CD4-positive, alpha-beta T cell treated with Interleukin-17A for 4 hours (primary cell): ENCODE measurements around the gene DDB1.
A peak's percentile ranks its signal among the peaks of the same experiment; 100 is the strongest.

Experiments used
- DNase-seq: peaks from one replicate; pipeline ENCODE4 v3.0.0-alpha.2; 2020; ENCODE audit warnings: mixed read lengths

Gene DDB1

DNA sequence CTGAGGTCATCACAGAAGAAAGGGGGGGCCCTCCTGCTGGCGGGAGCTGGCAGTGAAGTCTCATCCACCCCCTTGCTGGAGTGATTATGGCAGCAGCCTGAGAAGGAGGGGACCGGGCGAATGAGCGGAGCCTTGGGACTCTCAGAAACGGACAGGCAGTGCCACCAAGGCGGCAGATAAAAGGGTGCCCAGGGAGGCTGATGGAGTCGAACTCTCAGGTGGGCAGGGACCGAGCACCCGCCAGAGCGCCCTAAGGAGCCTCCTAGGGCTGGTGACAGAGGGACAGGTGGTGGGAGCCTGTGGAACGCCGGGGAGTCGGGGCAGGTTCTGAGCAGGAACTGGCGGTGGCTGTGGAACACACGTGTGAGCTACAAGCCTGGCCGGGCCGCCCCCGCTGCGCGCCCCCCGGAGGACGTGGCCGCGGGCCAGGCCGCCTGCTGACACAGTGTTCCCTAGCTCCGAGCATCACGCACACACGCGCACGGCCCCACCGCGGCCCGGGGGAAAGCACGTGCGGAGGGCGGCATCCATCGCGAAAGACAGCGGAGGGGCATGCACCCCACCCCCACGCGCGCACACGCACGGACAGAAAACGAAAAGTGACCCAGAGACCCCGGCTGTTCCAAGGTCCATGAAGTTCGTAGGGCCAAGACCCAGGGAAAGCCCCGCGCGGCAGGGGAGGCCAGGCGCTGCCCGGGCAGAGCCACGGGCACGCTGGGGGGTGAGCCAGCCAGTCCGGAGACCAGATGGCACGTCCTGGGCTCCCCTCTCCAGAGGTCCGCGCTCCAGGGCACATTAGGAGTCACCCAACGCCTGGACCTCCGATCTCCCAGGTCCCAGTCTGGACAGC, 38.8 kb downstream of the DDB1 start:
- peak; percentile 7 for DNase-seq

DNA sequence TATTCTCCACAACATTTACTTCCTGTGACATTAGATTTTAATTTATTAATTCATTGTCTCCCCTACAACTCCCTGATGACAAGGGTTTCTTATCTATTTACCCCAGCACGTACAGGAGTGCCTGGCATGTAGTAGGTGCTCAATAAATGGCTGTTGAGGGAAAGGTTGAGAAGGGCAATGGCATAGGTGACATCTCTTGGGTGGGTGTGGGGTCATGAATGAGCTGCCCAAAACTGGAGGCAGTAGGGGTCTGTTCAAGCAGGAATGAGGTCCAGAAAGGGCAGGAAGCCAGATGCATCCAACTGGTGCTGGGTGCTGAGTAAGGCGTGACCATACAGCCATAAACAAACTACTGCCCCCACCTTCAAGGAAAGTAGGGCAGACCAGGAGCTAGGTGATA, 40.5 kb downstream of the DDB1 start:
- DNase-seq = no peak

DNA sequence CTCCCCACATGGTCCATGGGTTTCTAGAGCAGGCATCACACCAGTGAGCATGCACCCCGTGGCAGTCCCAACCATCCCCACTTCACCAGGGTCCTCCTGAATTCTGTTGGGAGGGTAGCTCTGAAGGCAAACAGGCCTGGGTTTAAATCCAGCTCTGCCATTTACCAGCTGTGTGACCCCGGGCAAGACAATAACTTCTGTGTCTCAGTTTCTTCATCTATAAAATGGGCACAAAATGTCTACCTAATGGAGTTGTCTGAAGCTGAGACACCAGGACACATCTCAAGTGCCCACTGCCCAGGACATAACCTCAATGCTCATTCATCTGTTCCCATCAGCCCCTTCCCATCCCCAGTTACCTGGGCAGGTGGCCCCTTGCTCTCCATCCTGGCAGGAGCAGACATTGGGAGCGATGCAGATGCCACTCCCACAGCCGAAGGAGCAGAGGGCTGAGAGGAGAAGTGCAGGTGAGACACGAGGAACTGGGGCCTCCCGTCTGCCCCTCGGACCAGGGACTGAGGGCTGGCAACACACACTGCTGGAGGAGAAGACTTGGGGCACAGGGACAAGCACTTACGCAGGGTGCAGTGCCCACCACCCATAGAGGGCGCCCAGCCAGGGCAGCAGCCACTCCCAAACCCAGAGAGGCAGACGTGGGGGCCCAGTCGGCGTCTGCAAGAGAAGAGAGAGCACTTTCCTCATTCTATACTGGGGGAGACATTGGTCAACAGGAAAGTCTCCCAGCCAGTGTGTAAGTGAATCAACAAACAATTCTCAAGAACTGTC, 41.8 kb downstream of the DDB1 start:
- no peak for DNase-seq

DNA sequence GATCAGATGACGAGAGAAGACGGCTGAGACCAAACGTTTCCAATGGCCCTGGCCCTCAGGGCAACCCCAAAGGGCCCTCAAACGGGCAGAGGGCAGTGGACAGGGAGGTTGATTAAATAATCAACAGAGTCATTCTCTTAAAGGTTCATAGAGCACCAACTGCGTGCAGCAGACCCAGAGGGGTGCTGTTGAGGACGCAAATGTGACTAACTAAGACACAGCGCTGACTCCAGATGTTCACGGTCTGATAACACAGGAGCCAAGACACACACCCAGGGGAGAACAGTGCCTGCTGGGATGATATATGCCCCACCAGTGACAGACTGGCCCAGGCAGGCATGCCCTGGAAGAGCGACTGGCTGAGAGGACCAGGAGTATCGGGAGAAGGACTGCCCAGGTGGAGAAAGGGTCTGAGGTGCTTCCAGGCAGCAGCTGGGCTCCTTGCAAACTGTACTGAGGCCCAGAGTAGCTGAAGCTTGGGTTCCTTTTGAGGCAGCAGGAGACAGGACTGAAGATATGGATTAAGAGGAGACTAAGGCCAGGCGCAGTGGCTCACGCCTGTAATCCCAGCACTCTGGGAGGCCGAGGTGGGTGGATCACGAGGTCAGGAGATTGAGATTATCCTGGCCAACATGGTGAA, 45.4 kb downstream of the DDB1 start:
- DNase-seq = no peak

DNA sequence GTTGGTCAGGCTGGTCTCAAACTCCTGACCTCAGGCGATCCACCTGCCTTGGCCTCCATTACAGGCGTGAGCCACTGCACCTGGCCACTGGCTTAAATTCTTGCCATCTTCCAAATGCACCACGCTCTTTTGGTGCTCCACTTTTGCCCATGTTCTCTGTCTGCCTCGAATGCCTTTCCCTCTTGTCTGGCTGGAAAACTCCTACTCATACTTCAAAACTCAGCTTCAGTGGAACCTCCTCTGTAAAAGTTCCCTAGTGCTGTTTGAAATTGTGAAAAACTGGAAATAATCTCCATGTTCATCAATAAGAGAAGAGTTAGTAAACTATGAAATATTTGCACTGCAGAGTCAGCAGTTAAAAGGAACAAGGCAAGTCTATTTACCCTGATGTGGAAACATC, 49.3 kb downstream of the DDB1 start:
- no peak for DNase-seq

DNA sequence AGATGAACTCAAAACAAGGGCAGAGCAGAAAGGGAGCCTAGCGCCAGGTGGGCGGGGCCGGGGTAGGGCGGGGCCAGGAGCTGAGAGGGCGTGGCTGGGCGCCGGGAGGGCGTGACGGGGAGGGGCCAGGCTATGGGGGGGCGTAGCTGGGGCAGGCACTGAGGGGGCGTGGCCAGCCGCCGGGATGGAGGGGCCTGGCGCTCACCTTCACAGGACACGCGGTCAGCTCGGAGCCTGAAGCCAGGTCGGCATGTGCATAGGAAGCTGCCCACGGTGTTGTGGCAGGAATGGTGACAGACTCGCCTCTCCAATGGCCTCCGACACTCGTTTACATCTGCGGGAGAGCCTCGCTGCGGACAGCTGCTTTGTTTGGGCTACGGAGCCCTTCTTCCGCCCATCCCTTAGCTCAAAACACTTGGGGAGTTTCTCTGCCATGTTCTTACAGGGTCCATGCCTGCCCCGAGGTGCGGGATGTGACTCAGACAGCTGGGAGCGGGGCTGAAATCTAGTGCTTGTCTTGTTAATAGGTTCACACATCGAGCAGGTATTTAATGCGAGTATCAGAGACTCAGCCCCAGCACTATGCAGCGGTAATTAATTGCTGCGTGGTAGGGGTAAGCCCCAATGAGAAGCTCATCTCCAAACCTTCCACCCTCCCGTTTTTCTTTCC, 51.2 kb downstream of the DDB1 start:
- no peak for DNase-seq

DNA sequence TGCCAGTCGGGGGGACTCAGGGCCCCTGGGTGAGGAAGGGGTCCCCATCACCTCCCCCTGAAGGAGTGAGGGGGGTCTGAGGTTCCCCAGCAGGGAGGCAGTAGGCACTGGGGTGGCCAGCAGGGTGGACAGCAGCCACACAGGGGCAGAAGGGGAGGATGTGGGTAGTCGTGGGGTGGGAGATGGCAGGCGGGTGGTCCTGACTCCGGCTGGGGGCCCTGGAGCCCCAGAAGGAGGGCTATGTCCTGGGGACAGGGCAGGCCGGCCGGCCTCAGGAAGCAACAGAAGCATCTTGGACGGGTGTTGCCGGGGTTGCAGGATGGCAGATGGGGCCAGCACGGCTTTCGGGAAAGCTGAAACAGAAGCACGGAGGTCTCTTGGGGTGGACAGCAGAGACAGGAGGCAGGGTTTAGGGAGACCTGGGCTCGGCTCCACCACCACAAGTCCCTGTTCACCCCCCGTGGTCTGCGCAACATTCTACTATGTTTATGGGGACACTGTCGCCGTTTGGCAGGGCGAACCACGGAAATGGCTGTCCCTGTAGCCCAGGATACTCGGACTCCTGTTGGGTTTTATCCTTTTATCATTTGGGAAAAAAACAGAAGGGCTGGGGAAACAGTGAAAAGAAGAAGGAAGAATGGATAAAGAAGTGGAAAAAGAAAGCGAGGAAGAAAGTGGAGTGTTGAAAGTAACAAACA, 51.9 kb downstream of the DDB1 start:
- no peak for DNase-seq

DNA sequence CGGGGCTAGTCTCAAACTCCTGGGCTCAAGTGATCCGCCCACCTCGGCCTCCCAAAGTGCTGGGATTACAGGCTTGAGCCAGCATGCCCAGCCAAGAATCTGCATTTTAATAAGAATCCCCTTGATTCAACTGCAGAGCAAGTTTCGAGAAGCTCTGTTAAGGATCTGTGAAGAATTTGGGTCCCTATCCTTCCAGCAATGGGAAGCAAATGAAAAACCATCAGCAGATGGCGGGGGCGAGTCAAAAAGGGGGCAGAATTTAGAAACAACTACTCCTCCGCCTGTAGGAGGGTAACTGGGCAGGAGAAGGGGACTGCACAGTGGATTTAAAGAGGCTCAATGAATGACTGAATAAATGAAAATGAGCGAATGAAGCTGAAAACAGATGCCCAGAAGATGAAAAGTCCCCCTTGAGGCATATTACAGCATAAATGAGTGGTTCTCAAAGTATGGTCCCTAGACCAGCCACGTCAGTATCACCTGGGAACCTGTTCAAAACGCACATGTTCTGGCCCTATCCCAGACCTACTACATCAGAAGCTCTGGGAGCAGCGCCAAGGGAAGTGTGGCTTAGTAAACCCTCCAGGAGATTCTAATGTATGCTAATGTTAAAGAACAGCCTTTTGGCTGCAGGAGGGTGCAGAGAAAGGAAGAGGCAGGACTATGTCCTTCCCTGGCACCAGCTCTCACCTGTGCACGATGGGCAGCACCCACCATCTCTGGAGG, 52.8 kb downstream of the DDB1 start:
- DNase-seq = no peak

DNA sequence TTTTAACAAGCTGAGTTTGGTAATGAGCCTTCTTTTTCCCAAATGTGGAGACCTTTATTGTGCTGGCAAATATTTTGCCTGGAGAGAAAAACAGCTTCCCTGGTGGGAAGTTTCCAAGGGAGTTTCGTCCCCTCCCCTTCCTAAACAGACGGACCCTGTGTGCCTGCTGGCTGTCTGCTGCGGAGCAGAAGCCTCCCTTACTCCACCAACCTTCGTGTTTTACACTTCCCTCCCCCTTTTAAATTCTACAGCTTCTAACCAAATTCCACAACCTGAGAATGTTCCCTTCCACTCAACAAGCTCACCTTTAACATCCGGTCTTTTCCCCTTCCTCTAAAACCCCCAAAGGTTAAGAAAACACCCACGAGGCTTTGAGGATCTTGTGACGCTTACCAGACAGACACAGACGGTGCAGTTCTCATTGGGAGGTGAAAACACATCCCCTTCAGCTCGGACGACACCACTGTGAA, 54.9 kb downstream of the DDB1 start:
- DNase-seq = no peak

DNA sequence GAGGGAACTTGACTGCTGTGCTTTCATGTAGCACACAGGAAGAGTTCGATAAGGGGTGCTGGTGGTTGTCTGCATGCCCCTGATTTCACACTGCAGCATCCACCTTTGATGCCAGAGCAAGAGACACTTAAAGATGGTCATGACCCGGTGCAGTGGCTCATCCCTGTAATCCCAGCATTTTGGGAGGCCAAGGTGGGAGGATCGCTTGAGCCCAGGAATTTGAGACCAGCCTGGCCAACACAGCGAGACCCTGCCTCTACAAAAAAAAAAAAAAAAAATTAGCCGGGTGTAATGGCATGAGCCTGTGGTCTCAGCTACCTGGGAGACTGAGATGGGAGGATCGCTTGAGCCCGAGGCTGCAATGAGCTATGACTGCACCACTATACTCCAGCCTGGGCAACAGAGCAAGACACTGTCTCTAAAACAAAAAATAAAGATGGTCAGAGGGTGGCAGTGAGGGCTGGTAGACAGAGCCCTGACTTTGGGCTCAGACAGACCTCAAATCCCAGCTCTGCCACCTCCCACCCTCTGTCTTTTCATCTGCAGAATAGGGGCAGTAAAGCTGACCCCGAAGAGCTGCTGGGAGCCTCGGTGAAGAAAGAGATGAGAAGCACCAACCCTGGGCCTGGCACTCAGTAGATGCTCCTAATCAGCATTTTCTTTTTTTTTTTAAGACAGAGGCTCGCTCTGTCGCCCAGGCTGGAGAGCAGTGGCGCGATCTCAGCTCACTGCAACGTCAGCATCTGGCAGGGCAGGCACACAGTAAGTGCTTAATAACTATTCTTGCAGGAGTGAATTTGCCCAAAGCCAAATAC, 55.5 kb downstream of the DDB1 start:
- DNase-seq = no peak

DNA sequence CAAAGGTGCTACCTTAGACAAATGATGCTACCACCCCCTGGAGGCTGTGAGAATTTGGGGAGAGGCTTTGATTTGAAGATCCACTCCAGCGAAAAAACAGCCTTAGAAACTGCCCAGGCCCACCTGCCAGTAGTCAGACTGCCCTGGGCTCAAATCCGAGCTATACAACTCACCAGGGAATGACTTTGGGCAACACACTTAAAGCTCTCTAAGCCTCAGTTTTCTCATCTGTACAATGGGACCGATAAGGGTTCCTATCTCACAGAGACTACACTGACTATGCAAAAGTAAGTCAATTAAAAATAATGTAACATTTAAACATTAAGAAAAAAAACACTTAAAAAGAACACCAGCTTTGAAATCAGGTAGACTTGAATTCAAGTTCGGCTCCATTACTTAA, 57.7 kb downstream of the DDB1 start:
- DNase-seq = no peak

DNA sequence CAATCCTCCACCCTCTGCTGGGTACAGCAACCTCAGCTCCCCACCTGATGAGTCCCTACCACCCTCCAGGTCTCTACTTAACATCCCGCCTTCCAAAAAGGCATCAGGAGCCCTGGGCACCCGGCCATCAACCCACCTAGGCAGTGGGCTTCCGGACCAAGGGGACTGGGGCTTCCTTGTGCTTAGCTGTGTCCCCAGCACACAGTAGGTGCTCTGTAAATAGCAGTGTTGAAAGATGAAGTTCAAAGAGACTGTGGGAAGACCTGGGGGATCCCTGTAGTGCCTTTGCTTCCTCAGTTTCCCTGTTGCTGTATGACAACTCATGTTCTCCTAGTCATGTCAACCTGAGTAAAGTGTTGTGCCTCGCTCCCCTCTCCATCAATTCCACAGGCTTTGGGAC, 58.8 kb downstream of the DDB1 start:
- no peak for DNase-seq

DNA sequence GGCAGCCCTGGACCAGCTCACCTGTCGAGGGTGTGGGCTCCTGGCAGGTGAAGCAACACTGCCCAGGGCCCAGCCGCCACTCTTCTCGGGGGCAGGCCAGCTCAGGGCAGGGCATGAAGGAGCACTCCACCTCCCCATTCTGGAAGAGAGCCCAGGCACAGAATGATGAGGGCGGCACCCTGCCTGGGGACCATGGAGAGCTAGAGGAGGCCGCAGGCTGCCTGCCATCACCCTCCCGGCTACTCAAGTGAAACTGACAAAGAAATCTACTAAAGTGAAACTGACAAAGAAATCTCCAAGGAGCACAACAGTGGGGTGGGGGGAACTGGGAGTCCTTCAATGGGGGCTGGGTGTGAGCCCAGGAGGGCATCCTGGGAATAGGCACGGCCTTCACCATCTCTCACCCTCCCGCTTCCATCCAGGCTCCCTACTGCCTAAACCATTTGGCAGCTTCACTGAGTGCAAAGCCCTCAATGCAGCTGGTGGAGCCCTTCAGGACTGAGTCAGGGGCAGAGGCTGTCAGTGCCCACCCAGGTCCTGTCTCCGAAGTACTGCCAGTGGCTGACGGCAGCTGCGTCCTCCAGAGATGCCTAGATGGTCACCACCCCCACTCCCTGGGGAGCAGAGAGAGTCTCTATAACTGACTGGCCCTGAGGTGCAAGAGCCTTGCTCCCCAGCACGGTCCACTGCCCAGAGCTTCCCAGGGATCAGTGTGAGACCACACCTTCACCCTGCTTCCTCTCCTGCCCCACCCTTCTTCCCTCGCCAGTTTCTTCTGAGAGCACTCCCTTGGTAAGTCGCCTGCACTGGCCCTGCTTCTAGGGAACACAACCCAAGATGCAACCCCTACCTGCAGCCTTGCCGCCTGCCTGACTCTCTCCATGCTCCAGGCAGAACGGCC, 59.5 kb downstream of the DDB1 start:
- DNase-seq = no peak

DNA sequence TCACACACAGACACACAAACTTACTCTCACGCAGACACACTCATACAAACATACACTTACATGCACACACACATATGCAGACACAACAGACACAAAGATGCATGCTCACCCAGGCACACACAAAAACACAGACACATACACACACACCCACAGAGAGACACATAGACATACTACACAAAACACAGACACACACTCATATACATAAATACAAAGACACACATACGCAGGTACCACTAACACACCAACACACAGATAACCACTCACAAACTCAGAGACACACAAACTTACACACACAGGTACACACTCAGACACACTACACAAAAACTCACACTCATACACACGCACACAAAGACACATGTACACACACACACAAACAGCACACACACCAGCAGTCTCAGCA, 60.2 kb downstream of the DDB1 start:
- no peak for DNase-seq

DNA sequence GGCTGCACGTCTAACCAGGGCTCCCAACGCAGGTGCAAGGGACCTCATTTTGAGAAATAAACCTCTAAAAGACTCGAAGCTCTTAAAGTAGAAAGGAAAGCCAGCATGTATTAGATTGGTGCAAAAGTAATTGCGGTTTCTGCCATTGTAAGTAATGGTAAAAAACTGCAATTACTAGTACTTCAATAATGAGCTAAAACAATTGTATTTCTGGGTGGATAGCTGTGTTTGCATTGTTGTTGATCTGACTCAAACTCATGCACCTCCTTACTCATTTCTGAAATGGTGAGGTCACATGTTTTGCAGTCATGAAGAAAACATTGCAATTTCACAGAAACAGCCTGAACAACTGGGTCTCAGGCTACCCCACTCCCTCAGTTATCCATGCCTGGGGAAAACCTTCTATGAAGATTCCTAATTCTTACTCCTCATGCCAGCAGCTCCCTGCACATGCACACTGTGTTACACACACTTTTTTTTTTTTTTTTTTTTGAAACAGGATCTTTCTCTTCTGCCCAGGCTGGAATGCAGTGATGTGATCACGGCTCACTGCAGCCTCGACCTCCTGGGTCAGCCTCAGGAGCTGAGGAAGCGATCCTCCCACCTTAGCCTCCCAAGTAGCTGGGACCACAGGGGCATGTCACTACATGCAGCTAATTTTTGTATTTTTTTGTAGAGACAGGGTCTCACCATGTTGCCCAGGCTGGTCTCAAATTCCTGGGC, 62.4 kb downstream of the DDB1 start:
- DNase-seq = no peak

DNA sequence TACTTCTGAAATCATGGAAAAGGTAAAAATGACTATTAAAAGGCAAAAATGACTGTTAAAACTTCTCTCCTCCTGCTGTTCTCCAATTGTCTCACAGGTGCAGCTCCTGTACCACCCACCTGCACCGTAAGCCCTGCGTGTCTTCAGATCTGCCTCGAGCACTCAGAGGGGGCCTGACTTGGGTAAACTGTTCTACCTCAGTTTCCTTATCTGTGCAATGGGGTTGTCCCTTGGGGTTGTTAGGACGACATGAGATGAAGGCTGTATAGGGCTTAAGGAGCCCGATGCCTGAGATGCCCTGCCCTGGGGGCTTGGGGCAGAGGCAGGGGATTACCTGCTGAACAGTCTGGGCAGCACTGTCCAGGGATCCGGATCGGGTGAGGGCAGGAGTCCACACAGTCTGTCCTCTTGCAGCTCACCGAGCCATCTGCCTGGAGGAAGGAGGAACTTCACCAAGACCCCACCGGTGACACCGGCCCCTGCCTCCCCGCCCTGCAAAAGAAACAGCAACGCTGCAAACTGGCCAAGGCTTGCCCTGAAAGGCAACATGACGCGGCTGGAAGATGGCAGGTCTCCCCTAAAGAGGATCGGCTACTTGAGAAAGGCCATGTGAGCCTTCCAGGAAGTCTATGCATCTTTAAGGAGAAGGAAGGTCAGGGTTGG, 64.2 kb downstream of the DDB1 start:
- DNase-seq = no peak

DNA sequence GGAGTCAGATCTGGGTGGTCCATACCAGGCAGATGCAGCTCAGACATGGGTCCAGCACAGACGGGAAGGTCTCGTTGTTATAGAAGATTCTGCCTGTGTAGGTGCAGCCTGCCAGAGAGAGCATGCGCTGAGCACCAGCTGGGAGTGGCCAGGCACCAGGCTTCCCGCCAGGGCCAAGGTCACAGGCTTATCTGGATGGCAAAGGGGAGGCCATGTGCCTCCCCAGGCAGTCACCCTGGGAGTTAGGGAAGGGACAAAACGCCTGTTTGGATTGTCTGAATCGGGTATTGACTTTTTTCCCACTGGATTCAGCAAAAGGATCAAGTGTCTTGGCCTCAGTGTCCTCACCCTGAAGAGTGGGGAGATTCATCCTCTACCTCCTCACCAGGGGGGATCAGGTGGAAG, 65.5 kb downstream of the DDB1 start:
- no peak for DNase-seq

DNA sequence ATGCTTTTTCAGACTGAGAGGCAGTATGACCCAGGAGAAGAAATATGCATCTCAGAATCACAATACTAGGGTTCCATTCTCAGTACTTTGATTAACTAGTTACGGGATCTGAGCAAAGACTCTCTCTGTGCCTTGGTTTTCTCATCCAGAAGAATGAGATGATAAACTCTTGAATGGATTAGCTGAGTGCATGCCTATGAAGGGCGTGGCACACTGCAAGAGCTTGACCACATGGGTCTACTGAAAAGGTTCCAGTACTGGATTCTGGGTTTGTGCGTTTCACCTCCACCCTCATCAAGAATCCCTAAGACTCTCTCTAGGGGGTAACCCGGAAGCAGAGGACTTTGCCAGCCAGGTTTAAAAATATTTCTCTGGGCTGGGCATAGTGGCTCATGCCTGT, 66.3 kb downstream of the DDB1 start:
- DNase-seq = no peak

DNA sequence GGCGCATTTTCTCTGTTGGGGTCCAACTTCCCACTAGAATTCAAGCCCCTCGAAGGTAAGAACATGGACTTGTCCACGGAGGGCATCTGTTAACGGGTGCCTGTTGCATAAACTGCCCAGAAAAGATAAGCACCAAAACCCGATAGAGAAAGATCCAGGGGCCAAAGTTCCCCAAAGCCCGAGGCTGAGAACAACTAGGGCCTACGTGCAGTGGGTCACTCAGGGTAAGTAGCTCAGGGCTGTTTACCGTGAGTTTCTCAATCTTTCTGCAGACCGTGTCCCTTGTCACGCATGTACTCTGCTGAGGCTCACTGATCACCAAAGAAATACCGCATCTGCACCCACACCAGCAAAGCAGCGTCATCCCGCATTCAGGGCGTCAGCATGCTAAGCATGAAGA, 67.5 kb downstream of the DDB1 start:
- no peak for DNase-seq
